IPS-18c (cell line): ENCODE results near the gene CATSPERE.
"Not testable (repeated sequence)": the region's sequence is repeated elsewhere in the genome, so short reads cannot be mapped to it uniquely, and the experiment has no call there.

ENCODE experiments used
- H3K4me3 ChIP-seq: 2 replicates; pipeline ENCODE4 v1.7.0; 2013; ENCODE audit warnings: low read depth, mild to moderate bottlenecking, low read length, moderate library complexity; ENCODE audit not compliant: insufficient read depth
- H3K9me3 ChIP-seq: one replicate; pipeline ENCODE4 v1.6.1; 2013; ENCODE audit warnings: mild to moderate bottlenecking, low read length, moderate library complexity; ENCODE audit not compliant: control insufficient read depth, insufficient read depth

CATSPERE gene

GRCh38 chr1:244496186-244496585 is 35.1 kb downstream of the CATSPERE start:
- H3K4me3 ChIP-seq = no peak overlapping the region
- no peaks in the 10 kb centered on the region for H3K9me3 ChIP-seq

- Histone ChIP-seq H3K4me3 (no peak overlapping the region), H3K9me3 (no peaks in the 10 kb centered on the region)
Observed at GRCh38 chr1:244497805-244498204, 36.7 kb downstream of the CATSPERE start.

- not testable (repeated sequence) for H3K4me3 ChIP-seq, H3K9me3 ChIP-seq
Observed at GRCh38 chr1:244499484-244499883, 38.4 kb downstream of the CATSPERE start.

- H3K4me3 ChIP-seq, H3K9me3 ChIP-seq: not testable (repeated sequence)
Observed at GRCh38 chr1:244500515-244500914, 39.4 kb downstream of the CATSPERE start.

GRCh38 chr1:244502630-244503029 is 41.6 kb downstream of the CATSPERE start:
- Histone ChIP-seq H3K9me3 (peaks cover 2% of the 10 kb centered on the region), H3K4me3 (no peak overlapping the region)

GRCh38 chr1:244513493-244513892 is 52.4 kb downstream of the CATSPERE start:
- H3K9me3 ChIP-seq = no peaks in the 10 kb centered on the region
- no peak overlapping the region for H3K4me3 ChIP-seq

GRCh38 chr1:244515680-244516079 is 54.6 kb downstream of the CATSPERE start:
- H3K4me3 ChIP-seq = no peak overlapping the region
- no peaks in the 10 kb centered on the region for H3K9me3 ChIP-seq

- Histone ChIP-seq H3K9me3 (no peaks in the 10 kb centered on the region), H3K4me3 (no peak overlapping the region)
Observed at GRCh38 chr1:244536316-244536715, 75.2 kb downstream of the CATSPERE start.

GRCh38 chr1:244545511-244545910 is 84.4 kb downstream of the CATSPERE start:
- no peak overlapping the region for H3K4me3 ChIP-seq
- no peaks in the 10 kb centered on the region for H3K9me3 ChIP-seq

GRCh38 chr1:244548558-244549115 is 87.6 kb downstream of the CATSPERE start:
- Histone ChIP-seq H3K9me3 (no peaks in the 10 kb centered on the region), H3K4me3 (no peak overlapping the region)

GRCh38 chr1:244552336-244552735 is 91.3 kb downstream of the CATSPERE start:
- Histone ChIP-seq H3K4me3 (no peak overlapping the region), H3K9me3 (peaks cover 2% of the 10 kb centered on the region)

- peaks cover 4% of the 10 kb centered on the region for H3K9me3 ChIP-seq
Observed at GRCh38 chr1:244556263-244556662, 95.2 kb downstream of the CATSPERE start.

GRCh38 chr1:244557565-244557964 is 96.5 kb downstream of the CATSPERE start:
- H3K9me3 ChIP-seq = peaks cover 4% of the 10 kb centered on the region

More at GRCh38 chr1:244556263-244556662, 95.2 kb downstream of the CATSPERE start:
- H3K4me3 ChIP-seq = no peak overlapping the region

GRCh38 chr1:244559561-244559960 is 98.5 kb downstream of the CATSPERE start:
- H3K9me3 ChIP-seq = peaks cover 4% of the 10 kb centered on the region
- no peak overlapping the region for H3K4me3 ChIP-seq

More at GRCh38 chr1:244557565-244557964, 96.5 kb downstream of the CATSPERE start:
- H3K4me3 ChIP-seq = no peak overlapping the region

- not testable (repeated sequence) for H3K4me3 ChIP-seq, H3K9me3 ChIP-seq
Observed at GRCh38 chr1:244562877-244563276, 101.8 kb downstream of the CATSPERE start.

GRCh38 chr1:244573768-244574167 is 112.7 kb downstream of the CATSPERE start:
- peaks cover 18% of the 10 kb centered on the region for H3K9me3 ChIP-seq
- H3K4me3 ChIP-seq = no peak overlapping the region

- Histone ChIP-seq H3K4me3 (no peak overlapping the region), H3K9me3 (peaks cover 18% of the 10 kb centered on the region)
Observed at GRCh38 chr1:244576259-244576892, 115.3 kb downstream of the CATSPERE start.

GRCh38 chr1:244578205-244578604 is 117.1 kb downstream of the CATSPERE start:
- H3K4me3 ChIP-seq = not testable (repeated sequence)
- H3K9me3 ChIP-seq = peaks cover 18% of the 10 kb centered on the region
